HEK293 (cell line): ENCODE data around the gene RNF212.

ENCODE experiments used
- CTCF ChIA-PET: fragments of 350-600 bp; formaldehyde crosslinking; extraction: SDS; loops from one replicate; lab custom pipeline; 2021; ENCODE audit warnings: antibody characterized with exemption; lab: Yijun Ruan, JAX
- POLR2A ChIA-PET: fragments of 300-600 bp; formaldehyde crosslinking; extraction: SDS; loops from one replicate; lab custom pipeline; 2020; ENCODE audit warnings: antibody characterized with exemption, inconsistent platforms; lab: Yijun Ruan, JAX
- H3K27ac ChIP-seq: fragments of 200-500 bp; sonication (Bioruptor generic); 2 replicates; pipeline ENCODE4 v1.5.1; 2014; ENCODE audit warnings: low read depth, low read length, control low read depth, inconsistent platforms; ENCODE audit errors: extremely low read depth
- H3K36me3 ChIP-seq, 2 experiments: fragments of 200-500 bp in 1 of 2; sonication (Bioruptor generic) in 1 of 2; 1 replicate in 1 of 2; 2 replicates in 1 of 2; pipeline ENCODE4 v1.5.1; 2014 to 2017; ENCODE audit warnings: inconsistent platforms in 2 of 2, low read length in 2 of 2; ENCODE audit not compliant: control insufficient read depth in 2 of 2, insufficient read depth in 1 of 2
- H3K4me1 ChIP-seq: fragments of 200-500 bp; sonication (Bioruptor generic); 2 replicates; pipeline ENCODE4 v1.5.1; 2014; ENCODE audit warnings: mild to moderate bottlenecking, low read length, inconsistent platforms; ENCODE audit not compliant: control insufficient read depth, insufficient read depth
- H3K4me3 ChIP-seq: 2 replicates; pipeline ENCODE4 v1.5.1; 2011; ENCODE audit warnings: low read depth, mild to moderate bottlenecking, control low read depth, low read length, moderate library complexity
- H3K9me3 ChIP-seq: fragments of 200-500 bp; sonication (Bioruptor generic); 2 replicates; pipeline ENCODE4 v1.5.1; 2014; ENCODE audit warnings: low read depth, low read length, inconsistent platforms; ENCODE audit not compliant: control insufficient read depth, insufficient read depth
- BCL11B ChIP-seq: fragments of 450-650 bp; formaldehyde crosslinking; IDR thresholded peaks from 2 replicates; pipeline ENCODE4 v1.5.1; 2016; ENCODE audit warnings: low read depth, missing biosample characterization, missing genetic modification characterization
- KLF10 ChIP-seq: fragments of 450-650 bp; IDR thresholded peaks from 2 replicates; pipeline ENCODE4 v1.5.1; 2018; ENCODE audit warnings: missing biosample characterization, mild to moderate bottlenecking, missing genetic modification characterization
- KLF7 ChIP-seq: fragments of 450-650 bp; formaldehyde crosslinking; IDR thresholded peaks from 2 replicates; pipeline ENCODE4 v1.5.1; 2016; ENCODE audit warnings: missing biosample characterization, missing genetic modification characterization, borderline replicate concordance
- PRDM1 ChIP-seq: fragments of 450-650 bp; formaldehyde crosslinking; IDR thresholded peaks from 2 replicates; pipeline ENCODE4; 2016; ENCODE audit warnings: missing biosample characterization, missing genetic modification characterization
- RBAK ChIP-seq: fragments of 450-650 bp; formaldehyde crosslinking; IDR thresholded peaks from 2 replicates; pipeline ENCODE4 v1.5.1; 2016; ENCODE audit warnings: missing biosample characterization, missing genetic modification characterization
- WT1 ChIP-seq: fragments of 450-650 bp; formaldehyde crosslinking; IDR thresholded peaks from 2 replicates; pipeline ENCODE4 v1.5.1; 2016; ENCODE audit warnings: missing biosample characterization, missing genetic modification characterization
- ZBTB1 ChIP-seq: fragments of 450-650 bp; formaldehyde crosslinking; IDR thresholded peaks from 2 replicates; pipeline ENCODE4 v1.5.1; 2016; ENCODE audit warnings: missing biosample characterization, missing genetic modification characterization
- ZBTB20 ChIP-seq: fragments of 450-650 bp; formaldehyde crosslinking; IDR thresholded peaks from 2 replicates; pipeline ENCODE4 v1.5.1; 2016; ENCODE audit warnings: missing biosample characterization, missing genetic modification characterization
- ZBTB48 ChIP-seq: fragments of 450-650 bp; formaldehyde crosslinking; IDR thresholded peaks from 2 replicates; pipeline ENCODE4 v1.5.1; 2016; ENCODE audit warnings: missing biosample characterization, missing genetic modification characterization
- ZBTB7A ChIP-seq: fragments of 450-650 bp; formaldehyde crosslinking; IDR thresholded peaks from 2 replicates; pipeline ENCODE4 v1.5.1; 2016; ENCODE audit warnings: low read depth, missing biosample characterization, missing genetic modification characterization
- ZIC2 ChIP-seq: fragments of 450-650 bp; formaldehyde crosslinking; IDR thresholded peaks from 2 replicates; pipeline ENCODE4 v1.5.1; 2016; ENCODE audit warnings: missing biosample characterization, missing genetic modification characterization
- ZNF155 ChIP-seq: fragments of 450-650 bp; formaldehyde crosslinking; IDR thresholded peaks from 2 replicates; pipeline ENCODE4 v1.5.1; 2016; ENCODE audit warnings: missing biosample characterization, missing genetic modification characterization
- ZNF157 ChIP-seq: fragments of 450-650 bp; formaldehyde crosslinking; IDR thresholded peaks from 2 replicates; pipeline ENCODE4 v1.5.1; 2016; ENCODE audit warnings: missing biosample characterization, missing genetic modification characterization
- ZNF175 ChIP-seq: fragments of 450-650 bp; formaldehyde crosslinking; IDR thresholded peaks from 2 replicates; pipeline ENCODE4 v1.5.1; 2016; ENCODE audit warnings: missing biosample characterization, missing genetic modification characterization
- ZNF211 ChIP-seq: fragments of 450-650 bp; formaldehyde crosslinking; IDR thresholded peaks from 2 replicates; pipeline ENCODE4 v1.5.1; 2016; ENCODE audit warnings: low read depth, missing biosample characterization, missing genetic modification characterization
- ZNF239 ChIP-seq: fragments of 450-650 bp; formaldehyde crosslinking; IDR thresholded peaks from 2 replicates; pipeline ENCODE4 v1.5.1; 2016; ENCODE audit warnings: missing biosample characterization, missing genetic modification characterization
- ZNF391 ChIP-seq: fragments of 450-650 bp; formaldehyde crosslinking; IDR thresholded peaks from 2 replicates; pipeline ENCODE4 v1.5.1; 2016; ENCODE audit warnings: low read depth, missing biosample characterization, missing genetic modification characterization, borderline replicate concordance
- ZNF501 ChIP-seq: fragments of 450-650 bp; formaldehyde crosslinking; IDR thresholded peaks from 2 replicates; pipeline ENCODE4 v1.5.1; 2016; ENCODE audit warnings: missing biosample characterization, missing genetic modification characterization
- ZNF555 ChIP-seq: fragments of 450-650 bp; formaldehyde crosslinking; conservative IDR thresholded peaks from 2 replicates; pipeline ENCODE4 v1.5.1; 2017; ENCODE audit warnings: missing biosample characterization, mild to moderate bottlenecking, missing genetic modification characterization, inconsistent platforms
- ZNF76 ChIP-seq: fragments of 450-650 bp; formaldehyde crosslinking; IDR thresholded peaks from 2 replicates; pipeline ENCODE4; 2016; ENCODE audit warnings: low read depth, missing biosample characterization, missing genetic modification characterization, borderline replicate concordance
- ZNF777 ChIP-seq: fragments of 450-650 bp; formaldehyde crosslinking; IDR thresholded peaks from 2 replicates; pipeline ENCODE4 v1.5.1; 2017; ENCODE audit warnings: missing biosample characterization, missing genetic modification characterization, borderline replicate concordance
- TF ChIP-seq, protein P1 (sequence below): fragments of 450-650 bp; formaldehyde crosslinking; optimal IDR thresholded peaks from 2 replicates; pipeline ENCODE3; 2016; ENCODE audit warnings: missing biosample characterization, mild to moderate bottlenecking, missing genetic modification characterization
- TF ChIP-seq, protein P2 (sequence below): fragments of 450-650 bp; formaldehyde crosslinking; IDR thresholded peaks from 2 replicates; pipeline ENCODE4 v1.5.1; 2016; ENCODE audit warnings: missing biosample characterization, missing genetic modification characterization
- TF ChIP-seq, protein P3 (sequence below): fragments of 450-650 bp; formaldehyde crosslinking; IDR thresholded peaks from 2 replicates; pipeline ENCODE4; 2016; ENCODE audit warnings: missing biosample characterization, missing genetic modification characterization
- TF ChIP-seq, protein P4 (sequence below): fragments of 450-650 bp; formaldehyde crosslinking; IDR thresholded peaks from 2 replicates; pipeline ENCODE4 v1.5.1; 2016; ENCODE audit warnings: missing biosample characterization, missing genetic modification characterization
- TF ChIP-seq, protein P5 (sequence below): fragments of 450-650 bp; IDR thresholded peaks from 2 replicates; pipeline ENCODE4 v1.5.1; 2018; ENCODE audit warnings: missing biosample characterization, missing genetic modification characterization
- TF ChIP-seq, protein P6 (sequence below): fragments of 450-650 bp; formaldehyde crosslinking; IDR thresholded peaks from 2 replicates; pipeline ENCODE4 v1.5.1; 2017; ENCODE audit warnings: missing biosample characterization, missing genetic modification characterization

Gene RNF212

DNA sequence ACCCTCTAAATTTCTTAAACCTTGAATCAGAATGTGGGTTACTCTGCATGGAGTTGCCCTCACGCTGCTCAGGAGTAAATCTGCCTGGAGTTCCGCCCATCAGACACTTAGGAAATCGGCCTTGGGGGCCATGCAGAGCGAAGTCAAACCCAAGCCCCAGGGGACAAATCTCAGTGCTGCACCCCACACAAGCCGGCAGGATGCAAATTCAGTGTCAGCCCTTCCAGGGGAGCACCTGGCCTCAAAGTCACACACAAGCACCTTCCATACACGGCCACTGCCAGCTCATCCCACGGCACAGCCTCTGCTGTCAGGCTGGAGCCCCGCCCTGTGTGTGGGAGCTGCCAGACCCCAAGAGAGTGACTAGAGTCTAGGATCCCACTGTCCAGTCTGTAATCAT is 27.4 kb downstream of the RNF212 start:
- no peak for TF ChIP-seq ZNF777 (tag by site-specific recombination)
- no peak for TF ChIP-seq KLF7 (tag by site-specific recombination)
- TF ChIP-seq ZNF391 = no peak
- no peak for TF ChIP-seq ZNF239 (tag by site-specific recombination)
- no peak for TF ChIP-seq ZIC2 (tag by site-specific recombination)
- no peak for TF ChIP-seq ZBTB48 (tag by site-specific recombination)
- TF ChIP-seq ZNF211 = no peak
- TF ChIP-seq RBAK (tag by site-specific recombination) = no peak
- no peak for TF ChIP-seq ZNF76 (tag by site-specific recombination)
- TF ChIP-seq, protein P1, sequence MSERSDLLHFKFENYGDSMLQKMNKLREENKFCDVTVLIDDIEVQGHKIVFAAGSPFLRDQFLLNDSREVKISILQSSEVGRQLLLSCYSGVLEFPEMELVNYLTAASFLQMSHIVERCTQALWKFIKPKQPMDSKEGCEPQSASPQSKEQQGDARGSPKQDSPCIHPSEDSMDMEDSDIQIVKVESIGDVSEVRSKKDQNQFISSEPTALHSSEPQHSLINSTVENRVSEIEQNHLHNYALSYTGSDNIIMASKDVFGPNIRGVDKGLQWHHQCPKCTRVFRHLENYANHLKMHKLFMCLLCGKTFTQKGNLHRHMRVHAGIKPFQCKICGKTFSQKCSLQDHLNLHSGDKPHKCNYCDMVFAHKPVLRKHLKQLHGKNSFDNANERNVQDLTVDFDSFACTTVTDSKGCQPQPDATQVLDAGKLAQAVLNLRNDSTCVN = no peak
- TF ChIP-seq BCL11B (tag by site-specific recombination) = no peak
- no peak for TF ChIP-seq ZNF155 (tag by site-specific recombination)
- TF ChIP-seq ZNF157 (tag by site-specific recombination) = no peak
- no peak for TF ChIP-seq ZNF555
- TF ChIP-seq ZNF175 (tag by site-specific recombination) = no peak
- TF ChIP-seq, protein P2, sequence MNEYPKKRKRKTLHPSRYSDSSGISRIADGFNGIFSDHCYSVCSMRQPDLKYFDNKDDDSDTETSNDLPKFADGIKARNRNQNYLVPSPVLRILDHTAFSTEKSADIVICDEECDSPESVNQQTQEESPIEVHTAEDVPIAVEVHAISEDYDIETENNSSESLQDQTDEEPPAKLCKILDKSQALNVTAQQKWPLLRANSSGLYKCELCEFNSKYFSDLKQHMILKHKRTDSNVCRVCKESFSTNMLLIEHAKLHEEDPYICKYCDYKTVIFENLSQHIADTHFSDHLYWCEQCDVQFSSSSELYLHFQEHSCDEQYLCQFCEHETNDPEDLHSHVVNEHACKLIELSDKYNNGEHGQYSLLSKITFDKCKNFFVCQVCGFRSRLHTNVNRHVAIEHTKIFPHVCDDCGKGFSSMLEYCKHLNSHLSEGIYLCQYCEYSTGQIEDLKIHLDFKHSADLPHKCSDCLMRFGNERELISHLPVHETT (tag by site-specific recombination) = no peak
- TF ChIP-seq ZBTB1 (tag by site-specific recombination) = no peak
- TF ChIP-seq, protein P3, sequence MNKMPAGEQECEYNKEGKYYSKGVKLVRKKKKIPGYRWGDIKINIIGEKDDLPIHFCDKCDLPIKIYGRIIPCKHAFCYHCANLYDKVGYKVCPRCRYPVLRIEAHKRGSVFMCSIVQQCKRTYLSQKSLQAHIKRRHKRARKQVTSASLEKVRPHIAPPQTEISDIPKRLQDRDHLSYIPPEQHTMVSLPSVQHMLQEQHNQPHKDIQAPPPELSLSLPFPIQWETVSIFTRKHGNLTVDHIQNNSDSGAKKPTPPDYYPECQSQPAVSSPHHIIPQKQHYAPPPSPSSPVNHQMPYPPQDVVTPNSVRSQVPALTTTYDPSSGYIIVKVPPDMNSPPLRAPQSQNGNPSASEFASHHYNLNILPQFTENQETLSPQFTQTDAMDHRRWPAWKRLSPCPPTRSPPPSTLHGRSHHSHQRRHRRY (tag by site-specific recombination) = no peak
- TF ChIP-seq, protein P4, sequence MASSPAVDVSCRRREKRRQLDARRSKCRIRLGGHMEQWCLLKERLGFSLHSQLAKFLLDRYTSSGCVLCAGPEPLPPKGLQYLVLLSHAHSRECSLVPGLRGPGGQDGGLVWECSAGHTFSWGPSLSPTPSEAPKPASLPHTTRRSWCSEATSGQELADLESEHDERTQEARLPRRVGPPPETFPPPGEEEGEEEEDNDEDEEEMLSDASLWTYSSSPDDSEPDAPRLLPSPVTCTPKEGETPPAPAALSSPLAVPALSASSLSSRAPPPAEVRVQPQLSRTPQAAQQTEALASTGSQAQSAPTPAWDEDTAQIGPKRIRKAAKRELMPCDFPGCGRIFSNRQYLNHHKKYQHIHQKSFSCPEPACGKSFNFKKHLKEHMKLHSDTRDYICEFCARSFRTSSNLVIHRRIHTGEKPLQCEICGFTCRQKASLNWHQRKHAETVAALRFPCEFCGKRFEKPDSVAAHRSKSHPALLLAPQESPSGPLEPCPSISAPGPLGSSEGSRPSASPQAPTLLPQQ = no peak
- TF ChIP-seq, protein P5, sequence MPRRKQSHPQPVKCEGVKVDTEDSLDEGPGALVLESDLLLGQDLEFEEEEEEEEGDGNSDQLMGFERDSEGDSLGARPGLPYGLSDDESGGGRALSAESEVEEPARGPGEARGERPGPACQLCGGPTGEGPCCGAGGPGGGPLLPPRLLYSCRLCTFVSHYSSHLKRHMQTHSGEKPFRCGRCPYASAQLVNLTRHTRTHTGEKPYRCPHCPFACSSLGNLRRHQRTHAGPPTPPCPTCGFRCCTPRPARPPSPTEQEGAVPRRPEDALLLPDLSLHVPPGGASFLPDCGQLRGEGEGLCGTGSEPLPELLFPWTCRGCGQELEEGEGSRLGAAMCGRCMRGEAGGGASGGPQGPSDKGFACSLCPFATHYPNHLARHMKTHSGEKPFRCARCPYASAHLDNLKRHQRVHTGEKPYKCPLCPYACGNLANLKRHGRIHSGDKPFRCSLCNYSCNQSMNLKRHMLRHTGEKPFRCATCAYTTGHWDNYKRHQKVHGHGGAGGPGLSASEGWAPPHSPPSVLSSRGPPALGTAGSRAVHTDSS = no peak
- ChIA-PET POLR2A (no interaction called here), CTCF (interaction anchor here (1.0 kb wide), 1 partner anchor 13 kb away, joined by 5 read pairs; no protein-coding TSS in a partner anchor)
- H3K9me3 ChIP-seq = no peaks in the 10 kb centered on the region
- no peaks in the 10 kb centered on the region for H3K36me3 ChIP-seq
- H3K4me1 ChIP-seq = no peaks in the 10 kb centered on the region
- no peak overlapping the region for H3K4me3 ChIP-seq
- no peak overlapping the region for H3K27ac ChIP-seq

DNA sequence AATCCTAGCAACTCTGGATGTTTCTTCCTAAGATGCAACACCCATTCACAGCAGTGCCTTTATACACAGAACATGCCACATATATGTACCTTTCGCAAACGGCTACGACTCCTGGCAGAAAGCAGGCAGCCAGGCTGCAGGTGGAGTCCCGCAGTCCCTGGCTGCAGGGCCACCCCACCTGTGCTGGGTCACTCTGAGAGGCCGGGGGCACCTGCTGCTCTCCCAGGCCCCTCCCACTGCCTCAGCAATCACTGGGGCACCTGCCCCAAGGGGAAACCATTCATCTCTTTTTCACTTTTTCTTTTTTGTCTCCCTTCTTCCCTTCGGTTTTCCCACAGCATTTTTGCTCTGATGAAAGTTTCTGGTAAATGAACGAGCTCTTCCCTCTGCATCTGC is 28.0 kb downstream of the RNF212 start:
- Histone ChIP-seq H3K9me3 (no peaks in the 10 kb centered on the region), H3K27ac (no peak overlapping the region), H3K4me3 (no peak overlapping the region), H3K4me1 (no peaks in the 10 kb centered on the region), H3K36me3 (no peaks in the 10 kb centered on the region)
- ChIA-PET POLR2A (no interaction called here), CTCF (interaction anchor here (1.0 kb wide), 1 partner anchor 12 kb away, joined by 5 read pairs; no protein-coding TSS in a partner anchor)
- TF ChIP-seq WT1 (tag by site-specific recombination) (no peak), KLF10 (no peak), ZBTB20 (tag by site-specific recombination) (no peak), ZNF501 (tag by site-specific recombination) (no peak), PRDM1 (tag by site-specific recombination) (no peak), ZBTB7A (tag by site-specific recombination) (no peak)
- TF ChIP-seq, protein P1 = no peak
- TF ChIP-seq, protein P6, sequence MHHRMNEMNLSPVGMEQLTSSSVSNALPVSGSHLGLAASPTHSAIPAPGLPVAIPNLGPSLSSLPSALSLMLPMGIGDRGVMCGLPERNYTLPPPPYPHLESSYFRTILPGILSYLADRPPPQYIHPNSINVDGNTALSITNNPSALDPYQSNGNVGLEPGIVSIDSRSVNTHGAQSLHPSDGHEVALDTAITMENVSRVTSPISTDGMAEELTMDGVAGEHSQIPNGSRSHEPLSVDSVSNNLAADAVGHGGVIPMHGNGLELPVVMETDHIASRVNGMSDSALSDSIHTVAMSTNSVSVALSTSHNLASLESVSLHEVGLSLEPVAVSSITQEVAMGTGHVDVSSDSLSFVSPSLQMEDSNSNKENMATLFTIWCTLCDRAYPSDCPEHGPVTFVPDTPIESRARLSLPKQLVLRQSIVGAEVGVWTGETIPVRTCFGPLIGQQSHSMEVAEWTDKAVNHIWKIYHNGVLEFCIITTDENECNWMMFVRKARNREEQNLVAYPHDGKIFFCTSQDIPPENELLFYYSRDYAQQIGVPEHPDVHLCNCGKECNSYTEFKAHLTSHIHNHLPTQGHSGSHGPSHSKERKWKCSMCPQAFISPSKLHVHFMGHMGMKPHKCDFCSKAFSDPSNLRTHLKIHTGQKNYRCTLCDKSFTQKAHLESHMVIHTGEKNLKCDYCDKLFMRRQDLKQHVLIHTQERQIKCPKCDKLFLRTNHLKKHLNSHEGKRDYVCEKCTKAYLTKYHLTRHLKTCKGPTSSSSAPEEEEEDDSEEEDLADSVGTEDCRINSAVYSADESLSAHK (tag by site-specific recombination) = no peak
